Mammary epithelial cell (primary cell): ENCODE measurements around the gene ROGDI.

Experiments used
- CTCF ChIP-seq, 2 donors: IDR thresholded peaks in 1 of 2; conservative IDR thresholded peaks in 1 of 2; 2 replicates each; pipeline ENCODE4 v1.5.1; 2011 to 2012; ENCODE audit warnings: inconsistent platforms in 2 of 2, low read length in 2 of 2, mild to moderate bottlenecking in 2 of 2, control low read depth in 1 of 2, low read depth in 1 of 2; ENCODE audit not compliant: insufficient read depth in 1 of 2; ENCODE audit errors: extremely low read depth in 1 of 2
- EZH2 ChIP-seq: IDR thresholded peaks from 2 replicates; pipeline ENCODE4 v1.6.1; 2012; ENCODE audit warnings: low read length, inconsistent platforms, borderline replicate concordance

GRCh38 chr16:4769306-4769638 is 33.2 kb downstream of the ROGDI start:
- TF ChIP-seq CTCF (conservative IDR thresholded peaks at IDR 0.05 in 1 of 2, IDR thresholded peaks at IDR 0.05 in 1 of 2; ENCODE audit: extremely low read depth in 1 of 2, insufficient read depth in 1 of 2, low read depth in 1 of 2, low read length in 2 of 2): no peak
- TF ChIP-seq EZH2: no peak
